Mesenchymal stem cell (in vitro differentiated cells and primary cell): Measurements from ENCODE around the gene ANKS6.

Experiments used
- DNase-seq: peaks from one replicate; pipeline ENCODE4 v3.0.0-alpha.2; 2013
- H2AFZ ChIP-seq: one replicate; pipeline ENCODE4 v1.6.1; 2013; ENCODE audit warnings: low read depth, mild to moderate bottlenecking, control low read depth, inconsistent platforms, low read length, moderate library complexity
- H2AK5ac ChIP-seq: 2 replicates; pipeline ENCODE4 v1.6.1; 2013; ENCODE audit warnings: low read length, moderate library complexity, mild to moderate bottlenecking, inconsistent platforms; ENCODE audit not compliant: severe bottlenecking
- H2BK120ac ChIP-seq: one replicate; pipeline ENCODE4 v1.6.1; 2013; ENCODE audit warnings: low read depth, mild to moderate bottlenecking, inconsistent platforms, low read length, moderate library complexity
- H2BK12ac ChIP-seq, 2 experiments: one replicate each; pipeline ENCODE4 v1.6.1; 2013; ENCODE audit warnings: inconsistent platforms in 2 of 2, low read length in 2 of 2, mild to moderate bottlenecking in 2 of 2, moderate library complexity in 2 of 2, control low read depth in 1 of 2
- H2BK15ac ChIP-seq: one replicate; pipeline ENCODE4 v1.6.1; 2013; ENCODE audit warnings: mild to moderate bottlenecking, low read depth, inconsistent platforms; ENCODE audit not compliant: poor library complexity, severe bottlenecking
- H2BK5ac ChIP-seq: 2 replicates; pipeline ENCODE4 v1.6.1; 2013; ENCODE audit warnings: low read depth, mild to moderate bottlenecking, low read length, control low read depth, inconsistent platforms; ENCODE audit not compliant: poor library complexity, severe bottlenecking
- H3K14ac ChIP-seq, 2 experiments: one replicate each; pipeline ENCODE4 v1.6.1; 2013; ENCODE audit warnings: inconsistent platforms in 2 of 2, low read length in 2 of 2, control low read depth in 1 of 2, mild to moderate bottlenecking in 1 of 2, moderate library complexity in 1 of 2
- H3K18ac ChIP-seq, 2 experiments: one replicate each; pipeline ENCODE4 v1.6.1; 2013; ENCODE audit warnings: inconsistent platforms in 2 of 2, low read length in 2 of 2, control low read depth in 1 of 2, low read depth in 1 of 2, mild to moderate bottlenecking in 1 of 2
- H3K23ac ChIP-seq, 2 experiments: one replicate each; pipeline ENCODE4 v1.6.1; 2013; ENCODE audit warnings: inconsistent platforms in 2 of 2, low read length in 2 of 2, mild to moderate bottlenecking in 2 of 2, moderate library complexity in 2 of 2, control low read depth in 1 of 2
- H3K27ac ChIP-seq: 2 replicates; pipeline ENCODE4 v1.5.1; 2013; ENCODE audit warnings: mild to moderate bottlenecking, moderate library complexity, low read length, control low read depth, inconsistent platforms; ENCODE audit not compliant: poor library complexity, severe bottlenecking
- H3K27me3 ChIP-seq, 2 experiments: 2 replicates each; pipeline versions ENCODE4 v1.6.1 to v1.7.0; 2013; ENCODE audit warnings: low read length in 2 of 2, mild to moderate bottlenecking in 2 of 2, moderate library complexity in 2 of 2, control low read depth in 1 of 2, inconsistent platforms in 1 of 2; ENCODE audit not compliant: control insufficient read depth in 1 of 2, insufficient read depth in 1 of 2
- H3K36me3 ChIP-seq, 2 experiments: 2 replicates each; pipeline versions ENCODE4 v1.6.1 to v1.7.0; 2013; ENCODE audit warnings: low read length in 2 of 2, control low read depth in 1 of 2, inconsistent platforms in 1 of 2, low read depth in 1 of 2, mild to moderate bottlenecking in 1 of 2; ENCODE audit not compliant: insufficient read depth in 2 of 2, control insufficient read depth in 1 of 2
- H3K4ac ChIP-seq, 2 experiments: one replicate each; pipeline ENCODE4 v1.6.1; 2013; ENCODE audit warnings: inconsistent platforms in 2 of 2, low read length in 2 of 2, mild to moderate bottlenecking in 2 of 2, moderate library complexity in 2 of 2, control low read depth in 1 of 2, low read depth in 1 of 2
- H3K4me1 ChIP-seq: 2 replicates; pipeline ENCODE4 v1.6.1; 2013; ENCODE audit warnings: low read depth, low read length, control low read depth; ENCODE audit not compliant: control insufficient read depth, insufficient read depth
- H3K4me2 ChIP-seq: 2 replicates; pipeline ENCODE4 v1.6.1; 2013; ENCODE audit warnings: low read length, mild to moderate bottlenecking, inconsistent platforms; ENCODE audit not compliant: poor library complexity, severe bottlenecking
- H3K4me3 ChIP-seq, 2 experiments: 2 replicates each; pipeline versions ENCODE4 v1.5.1 to v1.7.0; 2013; ENCODE audit warnings: low read length in 2 of 2, mild to moderate bottlenecking in 2 of 2, control low read depth in 1 of 2, low read depth in 1 of 2; ENCODE audit not compliant: insufficient read depth in 1 of 2
- H3K79me1 ChIP-seq: replicated peaks from 2 replicates; pipeline ENCODE4 v1.6.1; 2013; ENCODE audit warnings: mild to moderate bottlenecking, control low read depth, low read length, inconsistent platforms; ENCODE audit not compliant: poor library complexity, severe bottlenecking
- H3K9ac ChIP-seq: 2 replicates; pipeline ENCODE4 v1.7.0; 2013; ENCODE audit warnings: mild to moderate bottlenecking, low read length, moderate library complexity
- H3K9me3 ChIP-seq: 2 replicates; pipeline ENCODE4 v1.7.0; 2013; ENCODE audit warnings: mild to moderate bottlenecking, low read length; ENCODE audit not compliant: control insufficient read depth
- H4K8ac ChIP-seq: one replicate; pipeline ENCODE4 v1.6.1; 2013; ENCODE audit warnings: inconsistent platforms, mild to moderate bottlenecking, low read length, moderate library complexity
- H4K91ac ChIP-seq: one replicate; pipeline ENCODE4 v1.6.1; 2013; ENCODE audit warnings: mild to moderate bottlenecking, low read length, inconsistent platforms
- WGBS: methylation state at CpG from one replicate; pipeline ENCODE4 v1.1.7; 2013; ENCODE audit warnings: mixed read lengths; 5-methylcytosine and 5-hydroxymethylcytosine counted together

The ANKS6 gene

GRCh38 chr9:98789483-98790133 lies 6.7 kb downstream of the ANKS6 start:
- H4K91ac ChIP-seq = no peak overlapping the region
- H2AFZ ChIP-seq = no peak overlapping the region
- H3K14ac ChIP-seq = no peak overlapping the region
- no peak overlapping the region for H3K4me2 ChIP-seq
- H2BK120ac ChIP-seq = no peak overlapping the region
- no peak overlapping the region for H2AK5ac ChIP-seq
- H3K27me3 ChIP-seq = no peaks in the 10 kb centered on the region
- no peak overlapping the region for H2BK5ac ChIP-seq
- no peak overlapping the region for H3K4ac ChIP-seq
- H3K23ac ChIP-seq = no peak overlapping the region
- peaks cover 35% of the 10 kb centered on the region for H3K79me1 ChIP-seq
- WGBS = 100% methylated on average over 5 of the region's 5 CpGs
- peaks cover 25% of the 10 kb centered on the region in 2 experiments for H3K36me3 ChIP-seq
- H2BK12ac ChIP-seq = no peak overlapping the region
- H3K4me3 ChIP-seq = no peak overlapping the region
- H3K9me3 ChIP-seq = no peaks in the 10 kb centered on the region
- H3K9ac ChIP-seq = no peak overlapping the region
- no peak overlapping the region for H3K18ac ChIP-seq
- peaks cover 33% of the 10 kb centered on the region for H3K4me1 ChIP-seq
- DNase-seq = no peak
- no peak overlapping the region for H4K8ac ChIP-seq
- no peak overlapping the region for H3K27ac ChIP-seq
- H2BK15ac ChIP-seq = no peak overlapping the region

- H2BK120ac ChIP-seq = no peak overlapping the region
- no peak overlapping the region for H2BK12ac ChIP-seq
- H4K8ac ChIP-seq = no peak overlapping the region
- peaks cover 28% of the 10 kb centered on the region for H3K4me1 ChIP-seq
- H3K14ac ChIP-seq = no peak overlapping the region
- DNase-seq = no peak
- H3K79me1 ChIP-seq = peaks cover 30% of the 10 kb centered on the region
- no peak overlapping the region for H2AK5ac ChIP-seq
- H3K23ac ChIP-seq = no peak overlapping the region
- H2AFZ ChIP-seq = no peak overlapping the region
- 97% methylated on average over 12 of the region's 12 CpGs for WGBS
- H3K9ac ChIP-seq = no peak overlapping the region
- H3K4ac ChIP-seq = no peak overlapping the region
- H3K27me3 ChIP-seq = no peaks in the 10 kb centered on the region
- no peak overlapping the region for H3K4me3 ChIP-seq
- H2BK5ac ChIP-seq = no peak overlapping the region
- H4K91ac ChIP-seq = no peak overlapping the region
- H3K27ac ChIP-seq = no peak overlapping the region
- H3K4me2 ChIP-seq = no peak overlapping the region
- no peaks in the 10 kb centered on the region for H3K9me3 ChIP-seq
- H3K36me3 ChIP-seq = peaks cover 35 to 41% of the 10 kb centered on the region in 2 experiments
- H2BK15ac ChIP-seq = no peak overlapping the region
- no peak overlapping the region for H3K18ac ChIP-seq
Observed at GRCh38 chr9:98787766-98788335, 8.5 kb downstream of the ANKS6 start.

- Histone ChIP-seq H3K4me1 (peaks cover 24% of the 10 kb centered on the region), H2AFZ (no peak overlapping the region), H4K8ac (no peak overlapping the region), H3K18ac (no peak overlapping the region), H2AK5ac (no peak overlapping the region), H3K36me3 (peaks cover 40 to 50% of the 10 kb centered on the region in 2 experiments), H2BK120ac (no peak overlapping the region), H3K4me3 (no peak overlapping the region), H3K14ac (no peak overlapping the region), H2BK15ac (no peak overlapping the region), H3K27me3 (no peaks in the 10 kb centered on the region), H3K27ac (no peak overlapping the region), H2BK12ac (no peak overlapping the region), H3K4ac (no peak overlapping the region), H3K4me2 (no peak overlapping the region), H3K9me3 (no peaks in the 10 kb centered on the region), H3K23ac (no peak overlapping the region), H4K91ac (no peak overlapping the region), H3K79me1 (peaks cover 26% of the 10 kb centered on the region), H3K9ac (no peak overlapping the region), H2BK5ac (no peak overlapping the region)
- no peak for DNase-seq
- 95% methylated on average over 4 of the region's 4 CpGs for WGBS
Observed at GRCh38 chr9:98786750-98787510, 9.4 kb downstream of the ANKS6 start.
